Adrenal gland (tissue), 5 donors: Measurements from ENCODE around the gene KCNK15.

Experiments used
- POLR2A ChIP-seq, 2 donors: fragments of 450-650 bp; IDR thresholded peaks; one replicate each; pipeline ENCODE4 v1.6.1; 2017; ENCODE audit warnings: antibody characterized with exemption in 2 of 2, mild to moderate bottlenecking in 2 of 2, moderate library complexity in 1 of 2
- TF ChIP-seq, protein P1 (sequence below), 6 experiments: fragments of 450-650 bp in 4 of 6; fragments of 200-600 bp in 2 of 6; sonication (generic) in 1 of 6; IDR thresholded peaks; 1 replicate in 5 of 6; 2 replicates in 1 of 6; pipeline versions ENCODE4 v1.5.1 to v1.8.0; 2016 to 2021; ENCODE audit warnings: antibody characterized with exemption in 6 of 6, mild to moderate bottlenecking in 2 of 6, moderate library complexity in 1 of 6
- donor health status: DM: no; HTN: no; CAD: no.

DNA sequence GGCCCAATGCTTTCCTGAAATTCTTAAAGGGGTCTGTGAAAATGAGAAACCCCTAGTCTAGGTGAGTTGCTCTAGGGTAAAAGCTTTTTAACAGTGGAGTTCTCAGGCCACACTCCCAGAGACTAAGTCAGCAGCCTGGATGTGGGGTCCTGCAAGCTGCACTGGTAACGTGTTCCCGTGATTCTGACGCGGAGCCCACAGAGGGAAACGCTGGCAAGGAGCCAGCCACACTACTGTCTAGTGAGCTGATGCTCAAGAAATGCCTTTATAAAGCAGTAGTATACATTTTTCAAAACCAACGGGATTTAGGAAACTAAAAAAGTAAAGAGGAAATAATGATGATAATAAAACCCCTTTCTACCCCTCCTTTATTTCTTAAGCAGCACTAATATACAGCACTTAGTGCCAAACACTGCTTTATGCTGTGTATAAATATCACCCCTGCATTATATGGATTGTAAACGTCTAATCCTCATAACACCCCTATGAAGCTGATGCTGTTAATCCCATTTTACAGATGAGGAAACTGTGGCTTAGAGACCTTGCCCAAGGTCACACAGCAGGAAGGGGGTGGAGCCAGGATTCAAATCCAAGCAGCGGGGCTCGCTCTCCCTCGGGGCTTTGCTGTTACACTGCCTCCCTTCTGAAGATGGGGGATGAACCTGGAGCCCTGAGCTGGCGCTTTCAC is 25.0 kb downstream of the KCNK15 start:
- TF ChIP-seq, protein P1, sequence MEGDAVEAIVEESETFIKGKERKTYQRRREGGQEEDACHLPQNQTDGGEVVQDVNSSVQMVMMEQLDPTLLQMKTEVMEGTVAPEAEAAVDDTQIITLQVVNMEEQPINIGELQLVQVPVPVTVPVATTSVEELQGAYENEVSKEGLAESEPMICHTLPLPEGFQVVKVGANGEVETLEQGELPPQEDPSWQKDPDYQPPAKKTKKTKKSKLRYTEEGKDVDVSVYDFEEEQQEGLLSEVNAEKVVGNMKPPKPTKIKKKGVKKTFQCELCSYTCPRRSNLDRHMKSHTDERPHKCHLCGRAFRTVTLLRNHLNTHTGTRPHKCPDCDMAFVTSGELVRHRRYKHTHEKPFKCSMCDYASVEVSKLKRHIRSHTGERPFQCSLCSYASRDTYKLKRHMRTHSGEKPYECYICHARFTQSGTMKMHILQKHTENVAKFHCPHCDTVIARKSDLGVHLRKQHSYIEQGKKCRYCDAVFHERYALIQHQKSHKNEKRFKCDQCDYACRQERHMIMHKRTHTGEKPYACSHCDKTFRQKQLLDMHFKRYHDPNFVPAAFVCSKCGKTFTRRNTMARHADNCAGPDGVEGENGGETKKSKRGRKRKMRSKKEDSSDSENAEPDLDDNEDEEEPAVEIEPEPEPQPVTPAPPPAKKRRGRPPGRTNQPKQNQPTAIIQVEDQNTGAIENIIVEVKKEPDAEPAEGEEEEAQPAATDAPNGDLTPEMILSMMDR (IDR thresholded peaks at IDR 0.05): no peak
- TF ChIP-seq POLR2A (IDR thresholded peaks at IDR 0.05): no peak
